Ascending aorta (tissue), 2 donors: ENCODE data around the gene UBA1. TPM values are rescaled to one million over a fixed set of nuclear protein-coding genes. Genes with fewer than 3 reads are reported as not detected.

Experiments
- DNase-seq, 2 donors: peaks; one replicate each; pipeline ENCODE4 v3.0.0-alpha.2; 2019; ENCODE audit warnings: low spot score in 2 of 2
- H3K27ac ChIP-seq, 2 donors: fragments of 200-600 bp; sonication (generic); one replicate each; pipeline ENCODE4 v1.5.1; 2016 to 2017; ENCODE audit warnings: mild to moderate bottlenecking in 1 of 2
- H3K27me3 ChIP-seq: fragments of 200-600 bp; sonication (generic); one replicate; pipeline ENCODE4 v1.5.1; 2017
- H3K36me3 ChIP-seq, 2 donors: fragments of 200-600 bp; sonication (generic); one replicate each; pipeline ENCODE4 v1.5.1; 2016
- H3K4me1 ChIP-seq, 2 donors: fragments of 200-600 bp; sonication (generic); one replicate each; pipeline ENCODE4 v1.5.1; 2016 to 2017; ENCODE audit warnings: mild to moderate bottlenecking in 1 of 2
- H3K4me3 ChIP-seq, 2 donors: fragments of 200-600 bp; sonication (generic); one replicate each; pipeline ENCODE4 v1.5.1; 2016 to 2017; ENCODE audit warnings: mild to moderate bottlenecking in 1 of 2
- H3K9me3 ChIP-seq, 2 donors: fragments of 200-600 bp; sonication (generic); one replicate each; pipeline ENCODE4 v1.5.1; 2016
- CTCF ChIP-seq, 3 experiments: fragments of 200-600 bp in 2 of 3; fragments of 450-650 bp in 1 of 3; sonication (generic) in 2 of 3; IDR thresholded peaks; one replicate each; pipeline ENCODE4 v1.5.1; 2016 to 2019; ENCODE audit warnings: antibody characterized with exemption in 3 of 3, mild to moderate bottlenecking in 1 of 3, moderate library complexity in 1 of 3
- intact Hi-C: fragments of 100-400 bp; cut with DNase I; formaldehyde crosslinking; loops from one replicate; pipeline ENCODE4 v1.15.1; 2023
- total RNA-seq: library from RNA; depleted of rRNA; stranded (reverse); fragments of >200 nt; gene quantifications from one replicate; pipeline ENCODE4 v1.1.0, GENCODE V29; 2016

Gene UBA1
- total RNA-seq, 1 donor from 2014 or later = 162 TPM

GRCh38 chrX:47191806-47192401, 1.7 kb upstream of the UBA1 start:
- TF ChIP-seq CTCF (IDR thresholded peaks at IDR 0.05) = no peak
- Histone ChIP-seq H3K4me1 (peaks cover 9 to 20% of the 10 kb centered on the region in 2 donors), H3K27me3 (no peaks in the 10 kb centered on the region), H3K9me3 (no peaks in the 10 kb centered on the region), H3K4me3 (peak overlapping the region; percentile 53 to 61), H3K27ac (no peak overlapping the region), H3K36me3 (no peaks in the 10 kb centered on the region)
- intact Hi-C loops = loop anchor here (2.0 to 10.0 kb wide), 5 partner anchors 40 to 463 kb away; partner anchors contain the start of genes ELK1, NDUFB11, RBM10 and USP11
- no peak for DNase-seq

- H3K27me3 ChIP-seq = no peaks in the 10 kb centered on the region
- peak overlapping the region; percentile 72 to 99 for H3K4me3 ChIP-seq
- no peaks in the 10 kb centered on the region for H3K9me3 ChIP-seq
- intact Hi-C loops = loop anchor here (1.0 to 10.0 kb wide), 5 partner anchors 38 to 461 kb away; partner anchors contain the start of genes ELK1, USP11, UXT and ZNF41
- no peak for TF ChIP-seq CTCF (IDR thresholded peaks at IDR 0.05)
- peak overlapping the region; percentile 95 to 99 for H3K27ac ChIP-seq
- H3K36me3 ChIP-seq = peaks cover 4 to 14% of the 10 kb centered on the region in 2 donors
- DNase-seq = no peak
- H3K4me1 ChIP-seq = peaks cover 12 to 24% of the 10 kb centered on the region in 2 donors
Observed at GRCh38 chrX:47194194-47194787, 662 bp downstream of the UBA1 start.

GRCh38 chrX:47196098-47196497, 2.5 kb downstream of the UBA1 start:
- Histone ChIP-seq H3K9me3 (no peaks in the 10 kb centered on the region), H3K4me1 (peaks cover 12 to 24% of the 10 kb centered on the region in 2 donors), H3K27me3 (no peaks in the 10 kb centered on the region), H3K4me3 (peak overlapping the region; percentile 11 to 99), H3K27ac (no peak overlapping the region), H3K36me3 (peaks cover 22 to 32% of the 10 kb centered on the region in 2 donors)
- DNase-seq = no peak
- intact Hi-C loops = loop anchor here (10.0 kb wide), 1 partner anchor 459 kb away; the partner anchor contains the start of genes ELK1 and UXT
- no peak for TF ChIP-seq CTCF (IDR thresholded peaks at IDR 0.05)

GRCh38 chrX:47197526-47197925, 3.9 kb downstream of the UBA1 start:
- peaks cover 37 to 47% of the 10 kb centered on the region in 2 donors for H3K36me3 ChIP-seq
- H3K27me3 ChIP-seq = no peaks in the 10 kb centered on the region
- TF ChIP-seq CTCF (IDR thresholded peaks at IDR 0.05) = no peak
- H3K27ac ChIP-seq = no peak overlapping the region
- peak overlapping the region in 1 of 2 donors; percentile 17 for H3K4me3 ChIP-seq
- no peaks in the 10 kb centered on the region for H3K9me3 ChIP-seq
- peaks cover 12 to 24% of the 10 kb centered on the region in 2 donors for H3K4me1 ChIP-seq
- intact Hi-C loops = loop anchor here (10.0 kb wide), 1 partner anchor 457 kb away; the partner anchor contains the start of genes ELK1 and UXT
- DNase-seq = no peak

GRCh38 chrX:47198026-47198686, 4.5 kb downstream of the UBA1 start:
- no peak for TF ChIP-seq CTCF (IDR thresholded peaks at IDR 0.05)
- H3K4me3 ChIP-seq = peak overlapping the region in 1 of 2 donors; percentile 17
- intact Hi-C loops = loop anchor here (10.0 kb wide), 1 partner anchor 457 kb away; the partner anchor contains the start of genes ELK1 and UXT
- no peak overlapping the region for H3K27ac ChIP-seq
- peaks cover 43 to 53% of the 10 kb centered on the region in 2 donors for H3K36me3 ChIP-seq
- DNase-seq = no peak
- H3K27me3 ChIP-seq = no peaks in the 10 kb centered on the region
- H3K9me3 ChIP-seq = no peaks in the 10 kb centered on the region
- peaks cover 12 to 23% of the 10 kb centered on the region in 2 donors for H3K4me1 ChIP-seq
